Smooth muscle cell (in vitro differentiated cells): ENCODE measurements around the gene ZKSCAN2. TPM values are rescaled to one million over a fixed set of nuclear protein-coding genes. Genes with fewer than 3 reads are reported as not detected.
A peak's percentile ranks its signal among the peaks of the same experiment; 100 is the strongest.

ENCODE experiments used
- DNase-seq: peaks from one replicate; lab custom pipeline; 2025; ENCODE audit not compliant: unreplicated experiment; lab: John Stamatoyannopoulos, UW
- H2AFZ ChIP-seq: fragments of 200-600 bp; sonication (generic); 2 replicates; pipeline ENCODE4 v1.6.0; 2016; ENCODE audit warnings: antibody characterized with exemption, low read depth, mild to moderate bottlenecking
- H3F3A ChIP-seq: fragments of 200-600 bp; sonication (generic); 2 replicates; pipeline ENCODE4 v1.6.0; 2017; ENCODE audit warnings: antibody characterized with exemption, low read depth
- H3K27ac ChIP-seq: fragments of 200-600 bp; sonication (generic); 2 replicates; pipeline ENCODE4 v1.5.1; 2016; ENCODE audit warnings: low read depth, mild to moderate bottlenecking
- H3K27me3 ChIP-seq: fragments of 200-600 bp; sonication (generic); 2 replicates; pipeline ENCODE4 v1.6.1; 2016; ENCODE audit warnings: low read depth, mild to moderate bottlenecking
- H3K36me3 ChIP-seq: fragments of 200-600 bp; sonication (generic); 2 replicates; pipeline ENCODE4 v1.5.1; 2016; ENCODE audit warnings: low read depth
- H3K4me1 ChIP-seq: fragments of 200-600 bp; sonication (generic); 2 replicates; pipeline ENCODE4 v1.5.1; 2016; ENCODE audit warnings: low read depth
- H3K4me2 ChIP-seq: fragments of 200-600 bp; sonication (generic); 2 replicates; pipeline ENCODE4 v1.6.0; 2016; ENCODE audit warnings: mild to moderate bottlenecking
- H3K4me3 ChIP-seq: fragments of 200-600 bp; sonication (generic); 2 replicates; pipeline ENCODE4 v1.5.1; 2016; ENCODE audit warnings: mild to moderate bottlenecking
- H3K79me2 ChIP-seq: fragments of 200-600 bp; sonication (generic); 2 replicates; pipeline ENCODE4 v1.6.0; 2016; ENCODE audit warnings: low read depth, mild to moderate bottlenecking
- H3K9ac ChIP-seq: fragments of 200-600 bp; sonication (generic); 2 replicates; pipeline ENCODE4 v1.6.0; 2016; ENCODE audit warnings: low read depth
- H3K9me3 ChIP-seq: fragments of 200-600 bp; sonication (generic); replicated peaks from 2 replicates; pipeline ENCODE4 v1.5.1; 2016; ENCODE audit warnings: low read depth
- H4K20me1 ChIP-seq: fragments of 200-600 bp; sonication (generic); 2 replicates; pipeline ENCODE4 v1.6.0; 2016; ENCODE audit warnings: low read depth
- WGBS: methylation state at CpG from one replicate; pipeline ENCODE4 v1.1.7; 2016; ENCODE audit warnings: low lambda C conversion rate; 5-methylcytosine and 5-hydroxymethylcytosine counted together
- polyA plus RNA-seq: library from polyadenylated mRNA; unstranded; fragments of >200 nt; fragmentation: Nextera tagmentation; extraction: Ambion mirVana; gene quantifications from 2 replicates; pipeline ENCODE4 v1.2.1, GENCODE V29; 2016
- total RNA-seq: library from RNA; depleted of rRNA; stranded (reverse); fragments of >200 nt; gene quantifications from 2 replicates; pipeline ENCODE4 v1.2.3, GENCODE V29; 2014
- TF ChIP-seq, protein P1 (sequence below): fragments of 200-600 bp; sonication (generic); IDR thresholded peaks from 2 replicates; pipeline ENCODE4 v1.5.1; 2017; ENCODE audit warnings: borderline replicate concordance, mild to moderate bottlenecking, antibody characterized with exemption; ENCODE audit not compliant: insufficient read depth, poor library complexity, severe bottlenecking

ZKSCAN2 gene
- total and polyA plus RNA-seq, 2 experiments from 2014 or later = 1.6 to 5.7 TPM

DNA sequence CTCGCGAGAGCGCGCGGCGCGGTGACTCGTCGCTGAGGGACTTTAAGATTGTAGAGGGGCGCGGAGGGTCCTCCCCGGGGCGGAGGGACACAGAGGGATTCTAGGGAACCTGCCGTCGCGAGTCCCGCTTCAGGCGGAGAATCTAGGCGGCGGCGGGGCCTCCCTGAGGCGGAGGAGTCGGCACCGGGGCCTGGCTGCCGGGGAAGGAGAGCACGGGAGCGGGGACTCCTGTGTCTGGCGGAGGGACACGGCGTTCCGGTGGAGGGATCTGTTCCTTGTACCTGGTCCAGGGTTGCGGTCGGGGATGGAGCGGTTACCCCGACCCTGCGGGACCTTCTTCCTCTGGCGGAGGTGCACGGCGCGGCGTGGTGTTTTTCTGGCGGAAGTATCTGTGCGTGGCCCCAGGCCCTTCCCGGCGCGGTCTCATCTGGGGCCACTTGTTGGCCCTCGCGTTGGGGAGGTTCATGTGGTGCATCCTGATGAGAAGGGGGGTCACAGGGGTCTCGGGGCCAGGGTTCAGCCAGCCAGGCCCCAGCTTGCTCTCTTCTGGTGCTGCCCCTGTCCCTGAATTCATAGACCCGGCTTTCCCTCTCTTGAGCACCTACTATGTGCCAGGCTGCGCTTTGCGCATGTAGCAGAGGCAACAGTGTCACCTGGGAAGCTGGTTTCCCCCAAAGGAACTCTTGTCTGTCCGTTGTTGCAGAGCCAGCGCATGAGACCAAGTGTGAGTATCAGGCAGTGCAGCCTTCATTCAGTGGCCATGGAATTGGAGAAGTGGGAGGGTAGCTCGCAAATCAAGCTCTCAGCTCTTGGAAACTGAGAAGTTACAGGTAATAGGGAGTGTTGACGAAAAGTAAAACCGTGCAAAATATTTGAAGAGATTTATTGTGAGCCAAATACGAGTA is 563 bp upstream of the ZKSCAN2 start:
- Histone ChIP-seq H4K20me1 (peaks cover 66% of the 10 kb centered on the region), H3K79me2 (peaks cover 36% of the 10 kb centered on the region), H3K4me1 (peaks cover 27% of the 10 kb centered on the region), H3K4me2 (peak overlapping the region; percentile 86), H3K27me3 (no peaks in the 10 kb centered on the region), H3K4me3 (peak overlapping the region; percentile 76), H2AFZ (peak overlapping the region; percentile 84), H3K9me3 (no peaks in the 10 kb centered on the region), H3K36me3 (no peaks in the 10 kb centered on the region), H3K9ac (peak overlapping the region; percentile 97), H3F3A (no peaks in the 10 kb centered on the region), H3K27ac (peak overlapping the region; percentile 93)
- TF ChIP-seq, protein P1, sequence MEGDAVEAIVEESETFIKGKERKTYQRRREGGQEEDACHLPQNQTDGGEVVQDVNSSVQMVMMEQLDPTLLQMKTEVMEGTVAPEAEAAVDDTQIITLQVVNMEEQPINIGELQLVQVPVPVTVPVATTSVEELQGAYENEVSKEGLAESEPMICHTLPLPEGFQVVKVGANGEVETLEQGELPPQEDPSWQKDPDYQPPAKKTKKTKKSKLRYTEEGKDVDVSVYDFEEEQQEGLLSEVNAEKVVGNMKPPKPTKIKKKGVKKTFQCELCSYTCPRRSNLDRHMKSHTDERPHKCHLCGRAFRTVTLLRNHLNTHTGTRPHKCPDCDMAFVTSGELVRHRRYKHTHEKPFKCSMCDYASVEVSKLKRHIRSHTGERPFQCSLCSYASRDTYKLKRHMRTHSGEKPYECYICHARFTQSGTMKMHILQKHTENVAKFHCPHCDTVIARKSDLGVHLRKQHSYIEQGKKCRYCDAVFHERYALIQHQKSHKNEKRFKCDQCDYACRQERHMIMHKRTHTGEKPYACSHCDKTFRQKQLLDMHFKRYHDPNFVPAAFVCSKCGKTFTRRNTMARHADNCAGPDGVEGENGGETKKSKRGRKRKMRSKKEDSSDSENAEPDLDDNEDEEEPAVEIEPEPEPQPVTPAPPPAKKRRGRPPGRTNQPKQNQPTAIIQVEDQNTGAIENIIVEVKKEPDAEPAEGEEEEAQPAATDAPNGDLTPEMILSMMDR = no peak
- 2% methylated on average over 55 of the region's 58 CpGs for WGBS
- no peak for DNase-seq

DNA sequence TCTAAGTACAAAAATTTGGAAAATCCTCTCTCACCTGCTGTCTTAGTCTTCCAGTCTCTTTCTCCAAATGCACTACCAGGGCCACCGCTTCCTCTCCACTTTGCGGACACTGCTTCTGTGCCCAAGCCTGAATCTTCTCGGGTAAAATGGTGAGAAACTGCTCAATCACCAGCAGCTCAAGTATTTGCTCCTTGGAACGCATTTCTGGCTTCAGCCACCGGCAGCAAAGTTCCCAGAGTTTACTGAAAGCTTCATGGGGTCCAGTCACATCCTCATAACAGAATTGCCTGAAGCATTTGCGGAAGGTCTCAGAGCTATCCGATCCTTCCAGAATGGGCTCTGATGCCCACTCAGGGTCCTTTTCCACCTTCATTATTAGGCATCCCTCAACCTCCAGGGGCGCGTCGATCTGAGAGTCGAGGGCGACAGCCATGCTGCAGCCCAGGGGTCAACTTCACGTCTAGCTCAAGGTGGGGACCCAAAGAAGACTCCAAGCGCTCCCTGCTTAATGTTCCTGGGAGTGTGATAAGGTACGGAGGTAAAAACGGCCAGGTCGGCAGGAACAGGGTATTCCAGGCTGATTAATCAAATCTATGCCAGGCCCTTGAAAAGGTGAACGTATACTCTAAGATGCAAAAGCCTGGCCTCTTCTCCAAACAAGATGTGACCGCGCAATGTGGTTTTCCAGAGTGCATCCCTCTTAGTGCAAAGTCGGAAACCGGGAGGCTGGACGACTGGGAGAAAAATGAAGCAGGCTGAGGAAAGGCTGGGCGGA is 763 bp downstream of the ZKSCAN2 start:
- H4K20me1 ChIP-seq = peaks cover 53% of the 10 kb centered on the region
- 2% methylated on average over 24 of the region's 24 CpGs for WGBS
- H3K9ac ChIP-seq = peak overlapping the region; percentile 97
- TF ChIP-seq, protein P1 = no peak
- H3K4me2 ChIP-seq = peak overlapping the region; percentile 86
- H3F3A ChIP-seq = no peaks in the 10 kb centered on the region
- no peak overlapping the region for H3K27ac ChIP-seq
- DNase-seq = no peak
- H2AFZ ChIP-seq = peak overlapping the region; percentile 90
- no peaks in the 10 kb centered on the region for H3K27me3 ChIP-seq
- H3K4me1 ChIP-seq = peaks cover 27% of the 10 kb centered on the region
- no peaks in the 10 kb centered on the region for H3K9me3 ChIP-seq
- peak overlapping the region; percentile 76 for H3K4me3 ChIP-seq
- no peaks in the 10 kb centered on the region for H3K36me3 ChIP-seq
- H3K79me2 ChIP-seq = peaks cover 36% of the 10 kb centered on the region

DNA sequence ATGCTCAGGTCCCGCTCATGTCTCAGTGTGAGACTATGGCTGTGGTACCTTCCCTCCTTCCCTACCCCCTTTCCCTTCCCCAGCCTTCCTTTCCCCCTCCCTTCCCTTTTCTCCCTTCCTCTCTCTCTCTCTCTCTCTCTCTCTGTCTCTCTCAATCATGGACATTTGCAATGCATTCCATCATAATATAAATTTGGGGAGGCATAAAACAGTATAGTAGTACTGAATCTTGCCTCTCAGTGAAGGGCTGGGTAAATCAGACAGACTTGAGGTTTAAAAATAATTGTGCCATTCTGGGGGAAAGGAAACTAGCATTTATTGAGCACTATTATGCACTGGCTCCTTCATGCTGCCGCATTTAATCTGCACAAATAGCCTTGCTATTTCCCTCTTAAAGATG is 4.3 kb downstream of the ZKSCAN2 start:
- DNase-seq = no peak
- Histone ChIP-seq H3K9me3 (peaks cover 5% of the 10 kb centered on the region), H3F3A (no peaks in the 10 kb centered on the region), H3K27me3 (no peaks in the 10 kb centered on the region), H3K9ac (no peak overlapping the region), H3K79me2 (peaks cover 14% of the 10 kb centered on the region), H3K4me3 (no peak overlapping the region), H4K20me1 (peaks cover 18% of the 10 kb centered on the region), H3K36me3 (peaks cover 13% of the 10 kb centered on the region), H3K27ac (no peak overlapping the region), H3K4me2 (no peak overlapping the region), H2AFZ (no peak overlapping the region), H3K4me1 (peaks cover 12% of the 10 kb centered on the region)
- WGBS = 98% methylated on average over 2 of the region's 2 CpGs
- TF ChIP-seq, protein P1 = no peak
